K562 (cell line): ENCODE measurements around the gene SLC5A5. TPM values are rescaled to one million over a fixed set of nuclear protein-coding genes. Genes with fewer than 3 reads are reported as not detected.

Experiments
- ADNP ChIP-seq: fragments of 200-800 bp; sonication (Bioruptor generic); IDR thresholded peaks from 2 replicates; pipeline ENCODE4 v1.6.1; 2016; ENCODE audit warnings: missing genetic modification characterization, missing compliant biosample characterization
- DNMT1 ChIP-seq: fragments of 450-650 bp; IDR thresholded peaks from 2 replicates; pipeline ENCODE4 v1.6.1; 2016; ENCODE audit warnings: antibody characterized with exemption, mild to moderate bottlenecking
- FOXJ2 ChIP-seq: fragments of 200-800 bp; sonication (Bioruptor generic); IDR thresholded peaks from 2 replicates; pipeline ENCODE4 v1.6.1; 2016; ENCODE audit warnings: missing genetic modification characterization, missing compliant biosample characterization
- FOXP1 ChIP-seq: sonication (generic); formaldehyde crosslinking; IDR thresholded peaks from 2 replicates; pipeline ENCODE4 v1.8.0; 2022; ENCODE audit warnings: mild to moderate bottlenecking, missing genetic modification reagents
- HNRNPL ChIP-seq: fragments of 200-400 bp; formaldehyde crosslinking; IDR thresholded peaks from 2 replicates; pipeline ENCODE4 v1.6.1; 2017; ENCODE audit warnings: low read depth, mild to moderate bottlenecking, low read length
- ILK ChIP-seq: fragments of 450-650 bp; IDR thresholded peaks from 2 replicates; pipeline ENCODE4 v1.6.1; 2016; ENCODE audit warnings: missing genetic modification characterization, low read depth, mild to moderate bottlenecking, missing compliant biosample characterization, moderate library complexity, borderline replicate concordance
- KAT2B ChIP-seq: IDR thresholded peaks from one replicate; pipeline ENCODE4 v1.6.1; 2012; ENCODE audit warnings: low read depth, mild to moderate bottlenecking, control low read depth, inconsistent platforms, low read length, moderate library complexity
- KDM1A ChIP-seq, 2 experiments: fragments of 450-650 bp; IDR thresholded peaks; 2 replicates each; pipeline ENCODE4 v1.6.1; 2016; ENCODE audit warnings: mild to moderate bottlenecking in 2 of 2
- LCOR ChIP-seq: sonication (generic); formaldehyde crosslinking; IDR thresholded peaks from 2 replicates; pipeline ENCODE4 v1.8.0; 2022; ENCODE audit warnings: mild to moderate bottlenecking, missing genetic modification reagents
- MAZ ChIP-seq, 2 experiments: fragments of 450-650 bp in 1 of 2; sonication (generic) in 1 of 2; formaldehyde crosslinking; IDR thresholded peaks in 1 of 2; conservative IDR thresholded peaks in 1 of 2; 2 replicates each; pipeline versions ENCODE4 v1.4.0 to v1.5.0; 2020; ENCODE audit warnings: mild to moderate bottlenecking in 1 of 2, missing genetic modification reagents in 1 of 2
- NFE2L1 ChIP-seq: fragments of 450-650 bp; IDR thresholded peaks from 2 replicates; pipeline ENCODE4 v1.6.1; 2016; ENCODE audit warnings: missing genetic modification characterization, low read depth, mild to moderate bottlenecking, missing compliant biosample characterization, moderate library complexity, borderline replicate concordance
- PHB ChIP-seq: fragments of 250-450 bp; sonication (Bioruptor Pico); IDR thresholded peaks from 2 replicates; pipeline ENCODE4 v1.5.0; 2021
- POLR2A ChIP-seq: fragments of 450-650 bp; conservative IDR thresholded peaks from 2 replicates; pipeline ENCODE4 v1.6.1; 2016
- PRPF4 ChIP-seq: fragments of 200-400 bp; formaldehyde crosslinking; IDR thresholded peaks from one replicate; pipeline ENCODE4 v1.6.1; 2017; ENCODE audit warnings: low read length, low read depth, mild to moderate bottlenecking; ENCODE audit not compliant: insufficient read depth, poor library complexity, severe bottlenecking
- PTTG1 ChIP-seq: fragments of 450-650 bp; IDR thresholded peaks from 2 replicates; pipeline ENCODE4 v1.6.1; 2016; ENCODE audit warnings: low read depth, mild to moderate bottlenecking, missing genetic modification characterization, missing compliant biosample characterization
- SREBF1 ChIP-seq: fragments of 150-350 bp; IDR thresholded peaks from 2 replicates; pipeline ENCODE4 v1.6.1; 2014; ENCODE audit warnings: antibody characterized with exemption, low read depth, low read length, borderline replicate concordance
- TAF9B ChIP-seq: fragments of 450-650 bp; IDR thresholded peaks from 2 replicates; pipeline ENCODE4 v1.6.1; 2018; ENCODE audit warnings: mild to moderate bottlenecking; ENCODE audit not compliant: partially characterized antibody
- TBL1XR1 ChIP-seq, 2 experiments: IDR thresholded peaks; 2 replicates each; pipeline ENCODE4 v1.6.1; 2012; ENCODE audit warnings: improper control_type of control experiment in 2 of 2, low read length in 2 of 2, mild to moderate bottlenecking in 1 of 2
- ZNF436 ChIP-seq: fragments of 250-450, 450-650 bp; sonication (Bioruptor Pico); formaldehyde crosslinking; IDR thresholded peaks from 2 replicates; pipeline ENCODE4 v1.7.0; 2020; ENCODE audit warnings: mild to moderate bottlenecking
- ZNF696 ChIP-seq: fragments of 250-450 bp; sonication (Bioruptor Pico); conservative IDR thresholded peaks from 2 replicates; pipeline ENCODE4 v1.4.0; 2020; ENCODE audit warnings: mild to moderate bottlenecking, moderate library complexity
- ZNF707 ChIP-seq: fragments of 250-450 bp; sonication (Bioruptor Pico); conservative IDR thresholded peaks from 2 replicates; pipeline ENCODE4 v1.8.0; 2022; ENCODE audit warnings: inconsistent platforms, mild to moderate bottlenecking, moderate library complexity
- polyA plus RNA-seq, 8 experiments: library from polyadenylated mRNA; depleted of rRNA in 4 of 8; stranded (reverse) in 5 of 8; unstranded in 3 of 8; fragments of >200 nt; fragmentation: Nextera tagmentation in 2 of 8; fragmentation: Illumina TruSeq in 1 of 8; extraction: Ambion mirVana in 2 of 8; extraction: Trizol in 1 of 8; gene quantifications; 2 replicates each; pipeline versions ENCODE4 v1.2.1 to v1.2.3, GENCODE V29; 2011 to 2014; ENCODE audit warnings: inconsistent platforms in 1 of 8, missing spikeins in 1 of 8
- total RNA-seq, 7 experiments: library from RNA; depleted of rRNA in 6 of 7; stranded (reverse); fragments of >200 nt in 6 of 7; fragmentation: Illumina TruSeq in 2 of 7; extraction: Trizol in 2 of 7; gene quantifications; 2 replicates each; pipeline versions ENCODE4 v1.2.1 to v1.2.3, GENCODE V29; 2011 to 2021; ENCODE audit warnings: low replicate concordance in 1 of 7
- TF ChIP-seq, protein P1 (sequence below): sonication (generic); formaldehyde crosslinking; IDR thresholded peaks from 2 replicates; pipeline ENCODE4 v1.8.1; 2022; ENCODE audit warnings: missing genetic modification reagents
- TF ChIP-seq, protein P2 (sequence below): sonication (generic); formaldehyde crosslinking; IDR thresholded peaks from 2 replicates; pipeline ENCODE4 v1.8.0; 2022; ENCODE audit warnings: mild to moderate bottlenecking, missing genetic modification reagents
- TF ChIP-seq, protein P3 (sequence below): sonication (generic); formaldehyde crosslinking; IDR thresholded peaks from 2 replicates; pipeline ENCODE4 v1.8.0; 2022; ENCODE audit warnings: missing genetic modification reagents, mild to moderate bottlenecking, moderate library complexity, borderline replicate concordance

SLC5A5 gene
- total and polyA plus RNA-seq, 9 of the 15 experiments (the other 6 are each of a cell fraction or from before 2014, with no cell fraction given) = 0.10 to 0.73 (median 0.23) TPM

DNA sequence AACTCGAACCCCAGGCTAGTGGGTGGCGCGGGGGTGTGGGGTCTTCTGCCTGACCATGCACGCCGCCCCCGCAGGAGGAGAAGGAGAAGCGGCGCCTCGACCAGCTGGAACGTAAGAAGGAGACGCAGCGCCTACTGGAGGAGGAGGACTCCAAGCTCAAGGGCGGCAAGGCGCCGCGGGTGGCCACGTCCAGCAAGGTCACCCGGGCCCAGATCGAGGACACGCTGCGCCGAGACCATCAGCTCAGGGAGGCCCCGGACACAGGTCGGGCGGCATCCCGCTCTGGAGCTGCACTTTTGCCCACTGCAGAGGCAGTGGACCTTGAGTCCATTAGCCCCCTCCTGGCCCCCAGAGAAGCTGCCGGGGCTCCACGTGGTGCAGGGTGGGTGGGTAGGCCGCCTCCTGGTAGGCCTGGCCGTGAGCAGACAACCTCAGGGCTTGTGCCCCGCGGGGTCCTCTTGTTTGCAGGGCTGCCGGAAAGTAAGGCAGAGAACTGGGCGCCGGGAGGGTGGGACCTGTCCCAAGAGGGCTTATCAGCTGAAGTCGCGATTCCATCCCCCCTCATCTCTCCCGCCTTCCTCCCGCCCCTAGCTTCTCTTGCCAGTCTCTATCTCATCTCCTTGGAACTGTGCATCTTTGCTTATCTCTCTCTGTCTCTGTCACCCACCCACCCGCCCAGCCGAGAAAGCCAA is 71.0 kb downstream of the SLC5A5 start (continued):
- TF ChIP-seq, protein P1, sequence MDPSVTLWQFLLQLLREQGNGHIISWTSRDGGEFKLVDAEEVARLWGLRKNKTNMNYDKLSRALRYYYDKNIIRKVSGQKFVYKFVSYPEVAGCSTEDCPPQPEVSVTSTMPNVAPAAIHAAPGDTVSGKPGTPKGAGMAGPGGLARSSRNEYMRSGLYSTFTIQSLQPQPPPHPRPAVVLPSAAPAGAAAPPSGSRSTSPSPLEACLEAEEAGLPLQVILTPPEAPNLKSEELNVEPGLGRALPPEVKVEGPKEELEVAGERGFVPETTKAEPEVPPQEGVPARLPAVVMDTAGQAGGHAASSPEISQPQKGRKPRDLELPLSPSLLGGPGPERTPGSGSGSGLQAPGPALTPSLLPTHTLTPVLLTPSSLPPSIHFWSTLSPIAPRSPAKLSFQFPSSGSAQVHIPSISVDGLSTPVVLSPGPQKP (CRISPR knock-in tag) = no peak
- TF ChIP-seq NFE2L1 (tag) (no peak), ILK (tag) (no peak), ADNP (tag) (no peak), ZNF707 (CRISPR knock-in tag) (no peak), ZNF696 (no peak), FOXP1 (CRISPR knock-in tag) (peak; percentile 57), PHB (CRISPR knock-in tag) (no peak), KDM1A (IDR thresholded peaks at IDR 0.05) (0 out of 4 replicates have a peak, but pooled peaks of 1 of the 2 experiments have one; percentile 9), KAT2B (no peak), DNMT1 (no peak), TAF9B (no peak), POLR2A (peak; percentile 49; the same call in 1 of the 2 replicates), HNRNPL (no peak), TBL1XR1 (IDR thresholded peaks at IDR 0.05; ENCODE audit: low read length in 2 of 2) (no peak), SREBF1 (no peak), MAZ (CRISPR knock-in tag; conservative IDR thresholded peaks at IDR 0.05 in 1 of 2, IDR thresholded peaks at IDR 0.05 in 1 of 2) (peak; percentile 29 to 68; a peak in 1 of 4 replicates), ZNF436 (CRISPR knock-in tag) (no peak), PRPF4 (no peak), LCOR (CRISPR knock-in tag) (0 out of 2 replicates have a peak, but pooled peaks have one; percentile 26), PTTG1 (no peak), FOXJ2 (tag) (no peak)
- TF ChIP-seq, protein P2, sequence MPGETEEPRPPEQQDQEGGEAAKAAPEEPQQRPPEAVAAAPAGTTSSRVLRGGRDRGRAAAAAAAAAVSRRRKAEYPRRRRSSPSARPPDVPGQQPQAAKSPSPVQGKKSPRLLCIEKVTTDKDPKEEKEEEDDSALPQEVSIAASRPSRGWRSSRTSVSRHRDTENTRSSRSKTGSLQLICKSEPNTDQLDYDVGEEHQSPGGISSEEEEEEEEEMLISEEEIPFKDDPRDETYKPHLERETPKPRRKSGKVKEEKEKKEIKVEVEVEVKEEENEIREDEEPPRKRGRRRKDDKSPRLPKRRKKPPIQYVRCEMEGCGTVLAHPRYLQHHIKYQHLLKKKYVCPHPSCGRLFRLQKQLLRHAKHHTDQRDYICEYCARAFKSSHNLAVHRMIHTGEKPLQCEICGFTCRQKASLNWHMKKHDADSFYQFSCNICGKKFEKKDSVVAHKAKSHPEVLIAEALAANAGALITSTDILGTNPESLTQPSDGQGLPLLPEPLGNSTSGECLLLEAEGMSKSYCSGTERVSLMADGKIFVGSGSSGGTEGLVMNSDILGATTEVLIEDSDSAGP = no peak
- TF ChIP-seq, protein P3, sequence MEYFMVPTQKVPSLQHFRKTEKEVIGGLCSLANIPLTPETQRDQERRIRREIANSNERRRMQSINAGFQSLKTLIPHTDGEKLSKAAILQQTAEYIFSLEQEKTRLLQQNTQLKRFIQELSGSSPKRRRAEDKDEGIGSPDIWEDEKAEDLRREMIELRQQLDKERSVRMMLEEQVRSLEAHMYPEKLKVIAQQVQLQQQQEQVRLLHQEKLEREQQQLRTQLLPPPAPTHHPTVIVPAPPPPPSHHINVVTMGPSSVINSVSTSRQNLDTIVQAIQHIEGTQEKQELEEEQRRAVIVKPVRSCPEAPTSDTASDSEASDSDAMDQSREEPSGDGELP (CRISPR knock-in tag) = peak; percentile 97
